ENCODE results near the gene MAN1C1. TPM values are rescaled to one million over a fixed set of nuclear protein-coding genes. Genes with fewer than 3 reads are reported as not detected.

MAN1C1 gene
- total and polyA plus RNA-seq, 10 of the 15 experiments (the other 5 are each of a cell fraction or from before 2014, with no cell fraction given) = 0.12 to 0.56 (median 0.22) TPM; not detected in 3

DNA sequence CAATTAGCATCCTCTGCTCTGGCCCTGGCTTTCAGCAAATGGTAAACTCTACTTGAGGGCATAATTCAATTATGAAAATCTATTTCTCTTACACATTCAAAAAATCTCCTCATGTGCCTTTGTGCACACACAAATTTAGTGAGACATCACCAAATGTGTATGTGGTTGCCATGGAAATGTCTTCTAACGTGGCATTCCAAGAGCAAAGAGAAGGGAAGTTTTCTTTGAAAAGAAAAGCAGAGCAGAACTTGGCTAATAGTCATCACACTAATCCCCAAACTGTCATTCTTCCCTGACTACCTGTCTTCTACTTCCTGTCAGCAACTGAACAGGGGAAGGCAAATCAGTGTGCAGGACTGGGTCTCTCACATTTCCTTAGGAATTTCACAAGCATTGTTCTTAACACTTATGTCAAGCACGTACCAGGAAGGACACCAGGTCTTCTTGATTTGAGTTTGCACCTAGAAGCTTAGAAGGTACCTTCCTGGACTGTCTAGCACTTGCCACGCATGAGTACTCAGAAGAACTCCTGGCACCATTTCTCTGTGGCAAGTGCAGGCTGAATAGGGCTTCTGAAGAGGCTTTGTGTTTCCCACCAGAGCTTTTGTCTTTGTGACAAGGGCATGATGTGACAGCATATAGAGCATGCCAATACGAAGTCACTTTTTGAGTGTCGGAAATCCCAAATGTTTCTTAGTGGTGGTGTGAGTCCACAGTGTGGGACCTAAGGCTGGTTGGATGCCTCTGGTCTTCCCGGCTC is 32.3 kb downstream of the MAN1C1 start (continued):
- TF ChIP-seq, protein P1, sequence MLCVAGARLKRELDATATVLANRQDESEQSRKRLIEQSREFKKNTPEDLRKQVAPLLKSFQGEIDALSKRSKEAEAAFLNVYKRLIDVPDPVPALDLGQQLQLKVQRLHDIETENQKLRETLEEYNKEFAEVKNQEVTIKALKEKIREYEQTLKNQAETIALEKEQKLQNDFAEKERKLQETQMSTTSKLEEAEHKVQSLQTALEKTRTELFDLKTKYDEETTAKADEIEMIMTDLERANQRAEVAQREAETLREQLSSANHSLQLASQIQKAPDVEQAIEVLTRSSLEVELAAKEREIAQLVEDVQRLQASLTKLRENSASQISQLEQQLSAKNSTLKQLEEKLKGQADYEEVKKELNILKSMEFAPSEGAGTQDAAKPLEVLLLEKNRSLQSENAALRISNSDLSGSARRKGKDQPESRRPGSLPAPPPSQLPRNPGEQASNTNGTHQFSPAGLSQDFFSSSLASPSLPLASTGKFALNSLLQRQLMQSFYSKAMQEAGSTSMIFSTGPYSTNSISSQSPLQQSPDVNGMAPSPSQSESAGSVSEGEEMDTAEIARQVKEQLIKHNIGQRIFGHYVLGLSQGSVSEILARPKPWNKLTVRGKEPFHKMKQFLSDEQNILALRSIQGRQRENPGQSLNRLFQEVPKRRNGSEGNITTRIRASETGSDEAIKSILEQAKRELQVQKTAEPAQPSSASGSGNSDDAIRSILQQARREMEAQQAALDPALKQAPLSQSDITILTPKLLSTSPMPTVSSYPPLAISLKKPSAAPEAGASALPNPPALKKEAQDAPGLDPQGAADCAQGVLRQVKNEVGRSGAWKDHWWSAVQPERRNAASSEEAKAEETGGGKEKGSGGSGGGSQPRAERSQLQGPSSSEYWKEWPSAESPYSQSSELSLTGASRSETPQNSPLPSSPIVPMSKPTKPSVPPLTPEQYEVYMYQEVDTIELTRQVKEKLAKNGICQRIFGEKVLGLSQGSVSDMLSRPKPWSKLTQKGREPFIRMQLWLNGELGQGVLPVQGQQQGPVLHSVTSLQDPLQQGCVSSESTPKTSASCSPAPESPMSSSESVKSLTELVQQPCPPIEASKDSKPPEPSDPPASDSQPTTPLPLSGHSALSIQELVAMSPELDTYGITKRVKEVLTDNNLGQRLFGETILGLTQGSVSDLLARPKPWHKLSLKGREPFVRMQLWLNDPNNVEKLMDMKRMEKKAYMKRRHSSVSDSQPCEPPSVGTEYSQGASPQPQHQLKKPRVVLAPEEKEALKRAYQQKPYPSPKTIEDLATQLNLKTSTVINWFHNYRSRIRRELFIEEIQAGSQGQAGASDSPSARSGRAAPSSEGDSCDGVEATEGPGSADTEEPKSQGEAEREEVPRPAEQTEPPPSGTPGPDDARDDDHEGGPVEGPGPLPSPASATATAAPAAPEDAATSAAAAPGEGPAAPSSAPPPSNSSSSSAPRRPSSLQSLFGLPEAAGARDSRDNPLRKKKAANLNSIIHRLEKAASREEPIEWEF (IDR thresholded peaks at IDR 0.05; ENCODE audit: insufficient replicate concordance, low read depth, low read length) = no peak
- TF ChIP-seq BMI1 (IDR thresholded peaks at IDR 0.05; ENCODE audit: borderline replicate concordance) (no peak), CEBPB (IDR thresholded peaks at IDR 0.05; ENCODE audit: borderline replicate concordance in 1 of 2, low read depth in 2 of 2, low read length in 2 of 2) (no peak), FOXM1 (IDR thresholded peaks at IDR 0.05; ENCODE audit: low read depth, low read length) (no peak), E2F4 (IDR thresholded peaks at IDR 0.05; ENCODE audit: low read depth, low read length) (no peak)

All from GM12878 (cell line).